ENCODE results near the gene FAM117A.
"Not testable (repeated sequence)": the region's sequence is repeated elsewhere in the genome, so short reads cannot be mapped to it uniquely, and the experiment has no call there.

The FAM117A gene

DNA sequence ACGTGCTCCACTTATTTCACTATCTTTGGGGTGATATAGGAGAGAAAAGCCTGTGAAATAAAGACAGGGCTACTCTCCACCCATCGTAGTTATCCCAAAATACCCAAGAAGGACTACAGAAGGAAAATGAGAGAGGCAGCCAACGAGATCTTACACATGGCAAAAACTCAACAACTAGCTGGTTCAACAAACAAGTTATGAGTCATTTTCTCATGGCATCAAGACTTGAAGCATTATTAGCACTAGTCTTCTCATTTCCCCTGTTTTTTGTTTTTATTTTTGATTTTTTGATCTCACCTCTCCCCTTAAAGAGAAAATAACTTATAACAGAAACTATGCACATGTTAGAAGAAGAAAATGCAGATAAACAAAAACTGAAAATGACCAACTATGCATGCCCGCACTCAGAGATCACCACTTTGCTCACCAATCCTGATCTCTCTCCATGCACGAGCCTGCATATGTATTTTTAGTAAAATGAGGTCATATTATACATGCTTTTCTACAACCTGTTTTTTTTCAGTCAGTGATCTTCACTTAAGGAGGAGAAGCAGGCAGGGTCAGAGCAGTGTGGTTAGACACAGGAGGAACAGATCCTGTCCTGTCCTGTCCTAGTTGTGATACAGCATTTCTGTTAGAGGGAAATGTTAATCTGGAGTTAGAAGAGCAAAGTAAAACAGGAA, 22.8 kb downstream of the FAM117A start:
- no peak for DNase-seq (ENCODE audit: low read depth in 2 of 2)

DNA sequence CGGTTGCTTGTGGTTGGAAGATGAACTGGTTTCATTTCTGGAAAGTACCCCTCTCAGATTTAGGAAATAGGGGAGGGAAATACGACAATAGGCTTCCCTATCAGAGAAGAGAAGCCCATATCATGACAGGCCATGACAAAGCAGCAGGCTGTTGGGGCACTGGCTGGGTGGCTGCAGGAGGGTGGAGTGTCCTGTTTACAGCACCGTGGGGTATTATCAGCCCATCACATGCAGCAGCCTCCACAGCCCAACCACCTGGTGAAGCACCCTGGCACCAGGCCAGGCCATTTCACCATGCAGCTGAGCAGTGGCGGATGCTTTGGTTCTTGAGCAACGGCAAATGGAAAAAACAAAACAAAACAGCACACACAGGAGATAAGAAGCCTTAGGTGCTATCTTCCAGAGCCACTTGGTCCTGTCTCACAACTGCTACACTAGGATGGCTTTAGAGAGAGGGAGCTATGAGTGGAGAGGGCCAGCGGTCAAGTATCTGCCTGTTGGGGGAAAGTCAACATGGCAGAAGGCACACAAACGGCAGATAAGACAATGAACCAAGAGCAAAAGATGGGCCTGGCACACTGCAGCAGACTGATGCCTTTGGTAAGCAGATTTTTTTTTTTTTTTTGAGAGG, 24.2 kb downstream of the FAM117A start:
- DNase-seq (ENCODE audit: low read depth in 2 of 2) = peak; percentile 59 to 75

- DNase-seq (ENCODE audit: low read depth in 2 of 2) = no peak
These were observed 25.3 kb downstream of the FAM117A start for GRCh38 chr17:49738456-49739163.

DNA sequence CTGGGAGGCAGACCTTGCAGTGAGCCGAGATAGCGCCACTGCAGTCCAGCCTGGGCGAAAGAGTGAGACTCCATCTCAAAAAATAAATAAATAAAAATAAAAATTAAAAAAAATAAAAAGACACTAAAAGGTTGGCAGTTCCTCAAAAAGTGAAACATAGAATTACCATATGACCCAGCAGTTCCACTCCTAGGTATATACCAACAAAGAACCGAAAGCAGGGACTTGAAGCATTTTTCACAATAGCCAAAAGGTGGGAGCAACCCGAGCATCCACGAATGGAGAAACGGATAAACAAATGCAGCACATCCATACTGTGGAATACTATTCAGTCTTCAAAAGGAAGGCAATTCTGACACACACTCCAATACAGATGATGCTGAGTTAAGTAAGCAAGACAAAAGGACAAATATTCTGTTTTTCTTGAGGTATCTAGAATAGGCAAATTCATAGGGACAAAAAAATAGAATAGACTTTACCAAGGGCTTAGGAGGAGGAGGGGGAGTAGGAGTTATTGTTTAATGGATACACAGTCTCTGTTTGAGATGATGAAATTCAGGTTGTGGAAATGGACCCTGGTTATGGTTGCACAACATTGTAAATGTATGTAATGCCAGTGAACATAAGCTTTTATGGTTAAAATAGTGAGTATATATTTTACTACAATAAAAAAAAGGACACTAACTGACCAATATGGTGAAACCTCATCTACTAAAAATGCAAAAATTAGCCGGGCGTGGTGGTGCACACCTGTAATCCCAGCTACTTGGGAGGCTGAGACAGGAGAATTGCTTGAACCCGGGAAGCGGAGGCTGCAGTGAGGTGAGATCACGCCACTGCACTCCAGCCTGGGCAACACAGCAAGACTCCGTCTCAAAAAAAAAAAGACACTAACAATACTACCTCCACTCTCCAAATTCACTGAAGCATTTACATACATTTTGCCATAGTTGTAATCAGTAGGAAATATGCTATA, 29.1 kb downstream of the FAM117A start:
- no peak for DNase-seq (ENCODE audit: low read depth in 2 of 2)

- DNase-seq (ENCODE audit: low read depth in 2 of 2) = no peak
These were observed 32.5 kb downstream of the FAM117A start for GRCh38 chr17:49731435-49731831.

DNA sequence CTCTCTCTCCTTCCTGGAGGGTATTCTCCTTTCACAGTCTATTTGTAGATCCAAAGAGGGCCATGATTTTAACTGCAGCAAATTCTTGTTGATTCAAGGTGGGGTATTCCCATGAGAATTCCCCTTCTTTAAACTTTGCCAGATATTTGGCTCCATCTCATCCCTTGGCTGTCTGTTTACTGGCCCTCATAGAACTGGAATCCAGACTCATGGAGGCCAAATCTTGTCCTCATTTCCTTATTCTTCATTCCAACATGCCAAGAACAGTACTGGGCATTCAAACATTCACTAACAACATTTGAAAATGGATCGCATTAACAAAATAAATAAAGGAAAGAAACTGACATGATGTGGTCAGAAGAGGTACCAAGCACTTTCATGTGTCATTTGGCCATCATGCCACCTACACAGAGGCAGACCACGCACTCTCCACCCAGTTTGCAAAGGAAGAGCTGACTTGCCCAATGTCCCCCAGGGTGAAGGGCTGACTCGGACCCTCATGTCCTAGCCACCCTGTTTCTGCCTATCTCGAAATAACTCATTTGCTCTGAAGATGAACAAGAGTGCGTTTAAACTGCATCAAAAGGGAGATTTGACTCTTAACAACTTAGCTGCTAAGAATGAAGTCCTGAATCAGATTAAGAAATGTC, 33.0 kb downstream of the FAM117A start:
- DNase-seq (ENCODE audit: low read depth in 2 of 2) = no peak

- DNase-seq (ENCODE audit: low read depth in 2 of 2) = no peak
These were observed 33.7 kb downstream of the FAM117A start for GRCh38 chr17:49730078-49730784.

DNA sequence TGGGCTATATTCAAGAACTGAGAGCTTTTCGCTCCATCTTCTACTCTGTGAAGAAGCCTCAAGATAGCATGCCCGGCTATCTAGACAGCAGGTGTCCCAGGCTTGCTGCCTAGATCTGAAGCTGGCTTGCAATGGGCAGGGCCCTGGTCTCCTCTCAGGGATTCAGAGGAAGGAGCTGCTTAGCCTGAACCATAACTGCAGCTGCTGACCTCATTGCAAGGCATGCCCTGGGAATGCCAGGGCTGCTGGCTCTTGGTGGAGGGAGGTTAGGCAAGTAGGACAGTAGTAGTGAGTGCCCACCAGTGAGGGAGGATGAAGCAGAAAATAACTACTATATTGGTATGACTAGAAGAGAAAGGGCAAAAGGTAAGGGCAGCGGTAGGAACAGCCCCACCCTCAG, 34.9 kb downstream of the FAM117A start:
- DNase-seq (ENCODE audit: low read depth in 2 of 2) = no peak

DNA sequence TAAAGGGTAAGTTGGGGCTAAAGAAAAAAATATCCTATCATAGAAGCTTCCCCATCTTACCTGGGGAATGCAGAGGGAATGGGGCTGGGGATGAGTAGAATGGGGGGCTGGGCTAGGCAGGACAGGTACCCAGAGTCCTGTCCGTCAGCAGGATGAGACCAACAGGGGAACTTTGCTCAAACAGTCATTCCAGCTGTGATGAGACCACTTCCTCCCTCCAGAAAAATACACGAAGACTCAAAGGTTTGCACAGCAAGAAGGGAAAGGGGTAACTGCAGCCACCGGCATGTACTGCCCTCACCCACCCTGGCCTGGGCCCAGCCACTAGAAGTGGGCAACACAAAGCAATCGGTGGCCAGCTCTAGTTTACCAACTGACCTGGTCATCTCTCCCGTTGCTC, 35.5 kb downstream of the FAM117A start:
- no peak for DNase-seq (ENCODE audit: low read depth in 2 of 2)

- no peak for DNase-seq (ENCODE audit: low read depth in 2 of 2)
These were observed 36.6 kb downstream of the FAM117A start for GRCh38 chr17:49727380-49727779.

DNA sequence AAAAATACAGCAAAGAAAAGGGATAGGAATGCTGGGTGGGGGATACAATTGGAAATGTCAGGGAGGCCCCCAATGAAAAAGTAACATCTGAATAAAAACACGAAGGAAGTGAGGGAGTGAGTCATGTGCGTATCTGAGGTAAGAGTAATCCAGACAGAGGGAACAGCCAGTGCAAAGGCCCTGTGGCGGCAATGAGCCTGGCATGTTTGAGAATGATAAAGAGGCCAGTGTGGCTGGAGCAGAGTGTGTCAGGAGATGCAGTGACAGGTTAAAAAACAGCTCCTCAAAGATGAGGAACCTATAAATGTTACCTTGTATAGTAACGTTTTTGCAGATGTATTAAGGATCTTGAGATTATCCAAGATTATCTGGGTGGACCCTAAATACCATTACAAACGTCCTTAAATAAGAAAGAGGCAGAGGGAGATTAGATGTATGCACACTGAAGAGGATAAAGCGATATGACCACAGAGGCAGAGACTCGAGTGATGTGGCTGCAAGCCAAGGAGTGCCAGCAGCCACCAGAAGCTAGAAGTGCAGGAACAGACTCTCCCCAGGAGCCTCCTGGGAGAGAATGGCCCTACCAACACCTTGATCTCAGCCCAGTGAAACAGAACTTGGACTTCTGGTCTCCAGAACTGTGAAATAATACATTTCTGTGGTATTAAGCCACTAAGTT, 38.3 kb downstream of the FAM117A start:
- DNase-seq (ENCODE audit: low read depth in 2 of 2) = no peak

GRCh38 chr17:49724552-49724951, 39.4 kb downstream of the FAM117A start:
- DNase-seq (ENCODE audit: low read depth in 2 of 2) = not testable (repeated sequence)

DNA sequence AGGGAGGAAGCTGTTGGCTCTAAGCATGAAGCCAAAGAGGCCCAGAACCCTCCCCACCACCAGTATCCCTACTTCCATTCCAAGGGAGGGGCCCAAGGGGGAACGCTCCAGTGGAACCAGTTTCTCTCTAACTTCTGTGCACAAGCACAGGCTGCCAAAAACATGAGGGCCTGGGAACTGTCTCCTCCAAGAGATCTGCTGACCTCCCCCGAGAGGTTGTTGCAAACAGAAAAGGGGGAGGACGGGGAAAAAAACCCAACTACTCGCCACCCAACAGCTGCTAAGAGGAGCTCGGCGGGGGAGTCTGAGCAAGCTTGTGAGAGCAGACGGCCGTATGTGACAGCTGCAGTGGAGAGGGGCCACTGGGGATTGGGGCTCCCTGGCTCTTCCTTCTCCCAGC, 40.5 kb downstream of the FAM117A start:
- DNase-seq (ENCODE audit: low read depth in 2 of 2) = no peak

GRCh38 chr17:49722066-49722465, 41.9 kb downstream of the FAM117A start:
- no peak for DNase-seq (ENCODE audit: low read depth in 2 of 2)

GRCh38 chr17:49717371-49717861, 46.5 kb downstream of the FAM117A start:
- DNase-seq (ENCODE audit: low read depth in 2 of 2) = no peak

- DNase-seq (ENCODE audit: low read depth in 2 of 2) = no peak
These were observed 47.1 kb downstream of the FAM117A start for GRCh38 chr17:49716668-49717364.

GRCh38 chr17:49715717-49716279, 48.1 kb downstream of the FAM117A start:
- DNase-seq (ENCODE audit: low read depth in 2 of 2) = peak in 1 of 2 donors; percentile 27

DNA sequence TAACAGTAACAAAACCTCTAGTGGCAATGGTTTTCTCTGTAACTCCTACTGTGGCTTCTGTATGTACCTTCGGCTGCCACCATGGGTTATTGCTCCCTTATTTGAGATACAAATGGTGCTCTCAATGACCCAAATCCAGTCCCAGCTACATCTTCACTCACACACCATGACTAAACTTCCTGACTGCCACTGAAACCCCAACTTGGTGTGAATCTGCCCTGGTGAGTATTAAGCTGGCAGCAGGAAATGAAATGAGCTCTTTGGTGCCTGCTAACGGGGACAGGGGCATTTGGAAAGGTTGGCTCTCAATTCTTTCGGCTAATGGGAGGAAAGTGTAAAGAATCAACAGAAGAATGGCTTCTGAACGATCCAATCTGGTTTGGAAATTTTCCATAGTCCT, 48.7 kb downstream of the FAM117A start:
- DNase-seq (ENCODE audit: low read depth in 2 of 2) = no peak

Measured in stimulated activated CD4-positive, alpha-beta T cell treated with anti-CD3 and anti-CD28 coated beads, Interleukin-1b, Interleukin-23, amount 100 ng/mL, for 4 hours (primary cell).